A673 (cell line): ENCODE measurements around the gene SFXN2. TPM values are rescaled to one million over a fixed set of nuclear protein-coding genes. Genes with fewer than 3 reads are reported as not detected.

Experiments used
- BruUV-seq: library from RNA; stranded (reverse); fragments of 400-500 nt; replicated peaks from 2 replicates; lab custom pipeline; 2021; lab: Mats Ljungman, UMichigan
- CTCF ChIA-PET: fragments of 300-600 bp; sonication (Branson Sonifier 250); formaldehyde crosslinking; loops from one replicate; lab custom pipeline; 2022; ENCODE audit warnings: antibody characterized with exemption; lab: Charles Lee
- POLR2A ChIA-PET: fragments of 300-600 bp; sonication (Branson Sonifier 250); formaldehyde crosslinking; loops from one replicate; lab custom pipeline; 2022; ENCODE audit warnings: antibody characterized with exemption; ENCODE audit not compliant: low non-redundant PET; lab: Charles Lee
- DNase-seq: peaks from one replicate; pipeline ENCODE4 v3.0.0-alpha.2; 2015; ENCODE audit warnings: low spot score
- H3K27ac ChIP-seq: fragments of 200-600 bp; sonication (generic); 2 replicates; pipeline ENCODE4 v1.5.1; 2016; ENCODE audit warnings: mixed run types, low read depth, mild to moderate bottlenecking, mixed read lengths, antibody characterized with exemption, low read length; ENCODE audit not compliant: poor library complexity, severe bottlenecking
- H3K27me3 ChIP-seq: fragments of 200-600 bp; sonication (generic); replicated peaks from 2 replicates; pipeline ENCODE4 v1.6.1; 2017; ENCODE audit warnings: mixed run types, low read depth, mild to moderate bottlenecking, mixed read lengths, antibody characterized with exemption, low read length; ENCODE audit not compliant: insufficient read depth, poor library complexity
- H3K36me3 ChIP-seq: fragments of 200-600 bp; sonication (generic); 2 replicates; pipeline ENCODE4 v1.6.1; 2016; ENCODE audit warnings: mixed run types, mild to moderate bottlenecking, mixed read lengths, antibody characterized with exemption, low read length; ENCODE audit not compliant: insufficient read depth, poor library complexity, severe bottlenecking
- H3K4me1 ChIP-seq: fragments of 200-600 bp; sonication (generic); 2 replicates; pipeline ENCODE4 v1.6.1; 2017; ENCODE audit warnings: mixed run types, mild to moderate bottlenecking, mixed read lengths, antibody characterized with exemption, low read length; ENCODE audit not compliant: insufficient read depth, poor library complexity, severe bottlenecking
- H3K4me3 ChIP-seq: fragments of 200-600 bp; sonication (generic); 2 replicates; pipeline ENCODE4 v1.5.1; 2016; ENCODE audit warnings: low read depth, mixed run types, mild to moderate bottlenecking, mixed read lengths, low read length; ENCODE audit not compliant: poor library complexity, severe bottlenecking
- H3K9me3 ChIP-seq: fragments of 200-600 bp; sonication (generic); 2 replicates; pipeline ENCODE4 v1.6.1; 2016; ENCODE audit warnings: mixed run types, low read depth, mild to moderate bottlenecking, mixed read lengths, antibody characterized with exemption, low read length; ENCODE audit not compliant: poor library complexity, severe bottlenecking
- EZH2 ChIP-seq: fragments of 200-600 bp; sonication (generic); IDR thresholded peaks from 2 replicates; pipeline ENCODE4 v1.6.1; 2017; ENCODE audit warnings: borderline replicate concordance, low read depth, mild to moderate bottlenecking, mixed read lengths, antibody characterized with exemption, low read length; ENCODE audit not compliant: poor library complexity, severe bottlenecking
- intact Hi-C: fragments of 100-400 bp; cut with micrococcal nuclease; formaldehyde crosslinking; loops from one replicate; pipeline ENCODE4 v1.10.0; 2022; ENCODE audit not compliant: unreplicated experiment
- total RNA-seq: library from RNA; stranded (reverse); gene quantifications from 2 replicates; pipeline ENCODE4 v1.2.3, GENCODE V29; 2021
- TF ChIP-seq, protein P1 (sequence below): fragments of 300-800, 200-600 bp; sonication (generic); conservative IDR thresholded peaks from 2 replicates; pipeline ENCODE4 v1.5.1; 2017; ENCODE audit warnings: low read depth, mild to moderate bottlenecking, antibody characterized with exemption, low read length, moderate library complexity, mixed read lengths

The SFXN2 gene
- total RNA-seq, 1 experiment from 2014 or later, result 19.5 TPM

DNA sequence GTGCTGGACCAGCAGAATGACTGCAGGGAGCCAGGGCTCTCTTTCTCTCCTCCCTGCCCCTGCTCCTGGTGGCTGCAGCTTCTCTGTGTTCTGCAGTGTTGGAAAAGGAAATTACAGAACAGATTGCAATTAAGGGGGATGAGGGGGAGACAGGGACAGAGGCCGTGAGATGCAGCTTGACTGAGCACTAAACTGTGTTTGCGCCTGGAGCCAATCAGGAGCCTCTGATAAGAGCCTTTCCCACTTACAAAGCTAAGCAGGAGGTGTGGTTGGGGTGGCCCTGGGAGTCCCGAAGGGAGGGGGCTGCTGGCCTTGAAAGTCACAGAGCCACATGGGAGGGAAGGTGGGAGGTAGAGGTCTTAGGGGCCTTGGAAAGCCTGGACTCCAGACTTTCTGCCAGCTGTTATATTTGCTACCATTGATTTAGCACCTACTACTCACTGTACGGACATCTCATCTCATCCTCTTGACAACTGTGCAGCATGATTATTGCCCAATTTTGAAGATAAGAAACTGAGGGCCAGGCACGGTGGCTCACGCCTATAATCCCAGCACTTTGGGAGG, 43.5 kb upstream of the SFXN2 start:
- no peaks in the 10 kb centered on the region for H3K9me3 ChIP-seq
- H3K27ac ChIP-seq, result no peak overlapping the region

DNA sequence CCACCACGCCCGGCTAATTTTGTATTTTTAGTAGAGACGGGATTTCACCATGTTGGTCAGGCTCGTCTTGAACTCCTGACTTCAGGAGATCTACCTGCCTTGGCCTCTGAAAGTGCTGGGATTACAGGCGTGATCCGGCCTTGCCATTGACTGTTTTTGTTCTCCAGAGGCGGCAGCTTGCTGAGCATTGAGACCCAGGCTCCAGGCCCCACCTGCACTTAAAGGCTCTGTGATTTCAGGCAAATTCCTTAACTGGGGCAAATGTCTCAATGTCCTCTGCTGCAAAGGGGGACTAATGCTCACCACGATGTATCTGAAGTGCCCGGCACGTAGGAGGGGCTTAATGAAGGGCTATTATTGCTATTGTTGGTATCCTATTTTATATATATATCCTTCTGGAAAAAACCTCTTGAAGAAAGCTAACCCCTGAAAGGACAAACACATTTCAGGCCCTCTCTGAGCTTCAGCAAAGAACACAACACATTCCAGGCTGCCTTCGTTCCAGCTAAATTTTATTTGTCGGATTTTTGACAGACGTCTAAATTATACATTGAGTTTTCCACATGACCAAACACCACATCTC, 41.1 kb upstream of the SFXN2 start:
- Histone ChIP-seq H3K36me3 (no peaks in the 10 kb centered on the region), H3K27me3 (no peaks in the 10 kb centered on the region), H3K9me3 (no peaks in the 10 kb centered on the region), H3K4me3 (no peak overlapping the region), H3K4me1 (peaks cover 10% of the 10 kb centered on the region), H3K27ac (no peak overlapping the region)
- intact Hi-C loops, result no loop called here
- no peak for DNase-seq
- BruUV-seq, result no TSS peak
- TF ChIP-seq EZH2, result no peak
- TF ChIP-seq, protein P1, sequence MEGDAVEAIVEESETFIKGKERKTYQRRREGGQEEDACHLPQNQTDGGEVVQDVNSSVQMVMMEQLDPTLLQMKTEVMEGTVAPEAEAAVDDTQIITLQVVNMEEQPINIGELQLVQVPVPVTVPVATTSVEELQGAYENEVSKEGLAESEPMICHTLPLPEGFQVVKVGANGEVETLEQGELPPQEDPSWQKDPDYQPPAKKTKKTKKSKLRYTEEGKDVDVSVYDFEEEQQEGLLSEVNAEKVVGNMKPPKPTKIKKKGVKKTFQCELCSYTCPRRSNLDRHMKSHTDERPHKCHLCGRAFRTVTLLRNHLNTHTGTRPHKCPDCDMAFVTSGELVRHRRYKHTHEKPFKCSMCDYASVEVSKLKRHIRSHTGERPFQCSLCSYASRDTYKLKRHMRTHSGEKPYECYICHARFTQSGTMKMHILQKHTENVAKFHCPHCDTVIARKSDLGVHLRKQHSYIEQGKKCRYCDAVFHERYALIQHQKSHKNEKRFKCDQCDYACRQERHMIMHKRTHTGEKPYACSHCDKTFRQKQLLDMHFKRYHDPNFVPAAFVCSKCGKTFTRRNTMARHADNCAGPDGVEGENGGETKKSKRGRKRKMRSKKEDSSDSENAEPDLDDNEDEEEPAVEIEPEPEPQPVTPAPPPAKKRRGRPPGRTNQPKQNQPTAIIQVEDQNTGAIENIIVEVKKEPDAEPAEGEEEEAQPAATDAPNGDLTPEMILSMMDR, result no peak
- ChIA-PET CTCF (no interaction called here), POLR2A (no interaction called here)

More for the DNA sequence above, 43.5 kb upstream of the SFXN2 start:
- ChIA-PET POLR2A (no interaction called here), CTCF (no interaction called here)
- BruUV-seq, result no TSS peak
- H3K27me3 ChIP-seq, result no peaks in the 10 kb centered on the region
- TF ChIP-seq EZH2, result no peak
- TF ChIP-seq, protein P1, result no peak
- no peak for DNase-seq
- intact Hi-C loops, result no loop called here
- no peak overlapping the region for H3K4me3 ChIP-seq
- no peaks in the 10 kb centered on the region for H3K36me3 ChIP-seq
- H3K4me1 ChIP-seq, result peaks cover 8% of the 10 kb centered on the region

DNA sequence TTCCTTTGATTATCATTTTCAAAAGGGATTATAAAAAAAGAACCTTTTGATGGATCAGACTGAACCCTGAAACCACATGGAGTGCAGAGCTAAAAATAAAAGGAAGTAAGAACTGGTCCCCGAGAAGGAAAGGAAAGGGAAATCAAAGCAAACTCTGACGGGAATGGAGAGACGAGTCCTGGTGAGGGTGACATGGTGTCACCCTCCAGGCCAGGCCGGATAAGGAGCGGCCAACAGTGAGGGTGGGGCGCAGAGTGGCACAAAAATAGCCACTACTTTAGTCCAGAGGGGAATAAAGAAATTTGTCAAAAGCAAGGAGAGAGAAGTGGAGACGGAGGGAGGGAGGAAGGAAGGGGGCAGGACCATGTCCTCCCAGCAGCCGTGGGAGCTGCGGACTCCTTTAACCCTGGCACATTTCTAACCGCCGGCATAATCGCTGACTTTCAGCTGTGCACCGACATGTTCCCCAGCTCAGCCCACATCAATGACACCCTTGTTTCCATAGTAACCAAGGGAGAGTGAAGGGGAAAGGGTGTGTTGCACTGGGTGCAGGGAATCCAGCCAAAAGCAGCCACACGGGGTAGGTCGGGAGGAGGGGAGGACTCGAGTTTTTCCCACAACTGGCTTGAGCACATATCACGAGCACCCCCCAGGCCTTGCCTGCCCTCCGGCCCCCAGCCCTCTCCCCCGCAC, 40.5 kb upstream of the SFXN2 start:
- DNase-seq, result peak; percentile 36
- peaks cover 10% of the 10 kb centered on the region for H3K4me1 ChIP-seq
- no peak overlapping the region for H3K27ac ChIP-seq

More for the DNA sequence above, 40.5 kb upstream of the SFXN2 start:
- H3K27me3 ChIP-seq, result no peaks in the 10 kb centered on the region
- no peaks in the 10 kb centered on the region for H3K9me3 ChIP-seq
- POLR2A ChIA-PET, result no interaction called here
- intact Hi-C loops, result no loop called here
- no peaks in the 10 kb centered on the region for H3K36me3 ChIP-seq
- BruUV-seq, result no TSS peak
- CTCF ChIA-PET, result no interaction called here
- TF ChIP-seq EZH2, result no peak
- TF ChIP-seq, protein P1, result no peak
- no peak overlapping the region for H3K4me3 ChIP-seq
